ENCODE data around the gene ETS1. TPM values are rescaled to one million over a fixed set of nuclear protein-coding genes. Genes with fewer than 3 reads are reported as not detected.

The ETS1 gene
- total and polyA plus RNA-seq, 5 donors from 2014 or later: 489 to 1,033 (median 577) TPM

DNA sequence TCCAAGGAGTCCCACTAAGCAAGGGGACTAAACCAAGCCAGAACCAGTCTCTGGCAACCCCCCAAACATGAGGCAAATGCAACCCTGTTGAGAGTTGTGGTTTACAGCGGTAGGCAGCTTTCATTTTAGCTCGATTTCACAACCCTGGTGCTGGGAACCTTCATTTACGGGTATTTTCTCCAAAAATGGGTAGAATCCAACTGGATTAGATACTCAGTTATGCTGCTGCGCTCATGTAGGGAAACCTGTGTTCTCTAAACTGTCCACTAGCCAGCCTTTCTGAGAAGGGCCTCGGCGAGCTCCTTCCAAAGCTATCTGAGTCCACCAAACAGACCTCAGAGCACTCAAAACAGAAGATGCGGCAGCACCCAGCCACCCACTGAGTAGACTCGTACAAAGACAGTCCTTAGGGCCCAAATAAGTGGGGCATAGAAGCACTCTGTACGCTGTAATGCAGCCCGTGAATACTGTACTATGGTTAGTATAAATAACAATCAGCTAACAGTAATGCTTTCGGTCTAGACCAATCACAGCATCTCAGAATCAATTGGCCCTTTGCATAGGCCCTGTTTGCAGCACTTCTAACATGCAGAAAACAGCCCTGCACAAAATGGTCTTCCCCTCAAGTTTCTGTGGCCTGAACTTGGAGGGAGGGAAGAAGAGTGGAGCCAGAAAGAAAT lies 104.7 kb downstream of the ETS1 start:
- H3K27me3 ChIP-seq (ENCODE audit: control insufficient read depth, insufficient read depth, low read length): no peaks in the 10 kb centered on the region
- Mint-ChIP-seq H3K4me1 (peaks cover 50 to 98% (median 93%) of the 10 kb centered on the region in 4 donors), H3K9me3 (no peaks in the 10 kb centered on the region), H3K36me3 (peaks cover 90% of the 10 kb centered on the region), H3K27me3 (no peaks in the 10 kb centered on the region), H3K27ac (peak overlapping the region; percentile 95 to 99 (median 98)), H3K4me3 (peak overlapping the region; percentile 80 to 89 (median 85))
- peak overlapping the region; percentile 76 for H3K4me3 ChIP-seq (ENCODE audit: low read depth, low read length)
- no peaks in the 10 kb centered on the region for H3K9me3 ChIP-seq (ENCODE audit: control insufficient read depth in 2 of 2, low read length in 2 of 2)
- DNase-seq (peak; percentile 54 to 68 (median 67)), ATAC-seq (ENCODE audit: low read depth in 2 of 2) (peak; percentile 67 to 68)
- peaks cover 99% of the 10 kb centered on the region for H3K4me1 ChIP-seq (ENCODE audit: control insufficient read depth, insufficient read depth, low read length, poor library complexity, severe bottlenecking)
- H3K27ac ChIP-seq (ENCODE audit: insufficient read depth, low read length, poor library complexity, severe bottlenecking): peak overlapping the region; percentile 97
- peaks cover 95% of the 10 kb centered on the region for H3K36me3 ChIP-seq (ENCODE audit: control insufficient read depth, insufficient read depth, low read length)

DNA sequence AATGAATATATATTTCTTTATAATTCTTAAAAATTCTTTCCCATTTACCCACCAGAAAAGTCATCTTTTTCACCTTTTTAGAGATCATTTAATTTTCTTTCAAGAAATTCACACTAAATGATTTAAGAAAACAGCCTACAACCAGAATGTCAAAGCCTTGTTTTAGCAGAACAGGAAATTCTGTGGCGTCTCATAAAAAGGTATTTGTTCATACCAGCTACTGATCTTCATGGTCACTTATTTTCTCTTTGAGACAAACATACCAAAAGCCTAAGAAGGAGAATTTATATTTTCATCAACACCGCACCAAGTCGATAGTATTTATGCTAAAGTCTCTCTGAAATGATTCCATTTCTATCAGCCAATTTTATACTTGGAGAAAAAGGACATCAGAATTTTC lies 105.3 kb downstream of the ETS1 start:
- no peaks in the 10 kb centered on the region for H3K27me3 Mint-ChIP-seq
- H3K27ac Mint-ChIP-seq: peak overlapping the region; percentile 95 to 99 (median 98)
- no peak for DNase-seq
- Histone ChIP-seq H3K4me1 (ENCODE audit: control insufficient read depth, insufficient read depth, low read length, poor library complexity, severe bottlenecking) (peaks cover 99% of the 10 kb centered on the region), H3K36me3 (ENCODE audit: control insufficient read depth, insufficient read depth, low read length) (peaks cover 97% of the 10 kb centered on the region), H3K27me3 (ENCODE audit: control insufficient read depth, insufficient read depth, low read length) (no peaks in the 10 kb centered on the region), H3K9me3 (ENCODE audit: control insufficient read depth in 2 of 2, low read length in 2 of 2) (no peaks in the 10 kb centered on the region), H3K27ac (ENCODE audit: insufficient read depth, low read length, poor library complexity, severe bottlenecking) (peak overlapping the region; percentile 97), H3K4me3 (ENCODE audit: low read depth, low read length) (peak overlapping the region; percentile 76)
- no peak for ATAC-seq (ENCODE audit: low read depth in 2 of 2)
- H3K9me3 Mint-ChIP-seq: no peaks in the 10 kb centered on the region
- H3K4me1 Mint-ChIP-seq: peaks cover 51 to 100% (median 96%) of the 10 kb centered on the region in 4 donors
- peak overlapping the region; percentile 80 to 89 (median 85) for H3K4me3 Mint-ChIP-seq
- H3K36me3 Mint-ChIP-seq: peaks cover 93% of the 10 kb centered on the region

DNA sequence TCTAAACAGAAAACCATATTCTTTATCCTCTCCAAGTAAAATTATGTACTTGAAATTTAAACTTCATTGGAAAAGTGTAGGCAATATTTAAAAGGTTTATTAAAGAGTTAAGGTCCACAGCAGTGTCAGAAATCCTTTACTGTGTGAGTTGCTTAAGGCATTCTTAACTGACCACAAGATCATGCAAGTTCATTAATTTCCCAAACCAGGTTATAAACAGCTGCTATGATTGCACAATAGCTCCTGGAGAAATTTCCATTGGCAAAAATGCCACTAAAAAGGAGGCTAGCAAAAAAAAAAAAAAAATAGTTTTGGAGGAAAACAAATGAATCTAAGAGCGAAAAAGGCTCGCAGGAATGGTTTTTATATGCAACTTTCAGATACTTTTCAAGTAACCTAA lies 106.2 kb downstream of the ETS1 start:
- Mint-ChIP-seq H3K36me3 (peaks cover 92% of the 10 kb centered on the region), H3K27ac (peak overlapping the region; percentile 95 to 99 (median 98)), H3K27me3 (no peaks in the 10 kb centered on the region), H3K9me3 (no peaks in the 10 kb centered on the region), H3K4me3 (peak overlapping the region; percentile 55 to 89 (median 82)), H3K4me1 (peaks cover 55 to 100% (median 96%) of the 10 kb centered on the region in 4 donors)
- Histone ChIP-seq H3K36me3 (ENCODE audit: control insufficient read depth, insufficient read depth, low read length) (peaks cover 93% of the 10 kb centered on the region), H3K27me3 (ENCODE audit: control insufficient read depth, insufficient read depth, low read length) (no peaks in the 10 kb centered on the region), H3K9me3 (ENCODE audit: control insufficient read depth in 2 of 2, low read length in 2 of 2) (no peaks in the 10 kb centered on the region), H3K27ac (ENCODE audit: insufficient read depth, low read length, poor library complexity, severe bottlenecking) (peak overlapping the region; percentile 97), H3K4me1 (ENCODE audit: control insufficient read depth, insufficient read depth, low read length, poor library complexity, severe bottlenecking) (peaks cover 98% of the 10 kb centered on the region), H3K4me3 (ENCODE audit: low read depth, low read length) (peak overlapping the region; percentile 76)
- ATAC-seq (ENCODE audit: low read depth in 2 of 2) (no peak), DNase-seq (no peak)

- Histone ChIP-seq H3K27ac (ENCODE audit: insufficient read depth, low read length, poor library complexity, severe bottlenecking) (peak overlapping the region; percentile 97), H3K36me3 (ENCODE audit: control insufficient read depth, insufficient read depth, low read length) (peaks cover 93% of the 10 kb centered on the region), H3K9me3 (ENCODE audit: control insufficient read depth in 2 of 2, low read length in 2 of 2) (no peaks in the 10 kb centered on the region), H3K4me1 (ENCODE audit: control insufficient read depth, insufficient read depth, low read length, poor library complexity, severe bottlenecking) (peaks cover 98% of the 10 kb centered on the region), H3K27me3 (ENCODE audit: control insufficient read depth, insufficient read depth, low read length) (no peaks in the 10 kb centered on the region), H3K4me3 (ENCODE audit: low read depth, low read length) (peak overlapping the region; percentile 76)
- Mint-ChIP-seq H3K27me3 (no peaks in the 10 kb centered on the region), H3K4me3 (peak overlapping the region; percentile 80 to 94 (median 87)), H3K4me1 (peaks cover 50 to 100% (median 95%) of the 10 kb centered on the region in 4 donors), H3K9me3 (no peaks in the 10 kb centered on the region), H3K36me3 (peaks cover 92% of the 10 kb centered on the region), H3K27ac (peak overlapping the region; percentile 95 to 99 (median 98))
- no peak for ATAC-seq (ENCODE audit: low read depth in 2 of 2)
- no peak for DNase-seq
Measured at GRCh38 chr11:128480665-128481064, 106.7 kb downstream of the ETS1 start.

DNA sequence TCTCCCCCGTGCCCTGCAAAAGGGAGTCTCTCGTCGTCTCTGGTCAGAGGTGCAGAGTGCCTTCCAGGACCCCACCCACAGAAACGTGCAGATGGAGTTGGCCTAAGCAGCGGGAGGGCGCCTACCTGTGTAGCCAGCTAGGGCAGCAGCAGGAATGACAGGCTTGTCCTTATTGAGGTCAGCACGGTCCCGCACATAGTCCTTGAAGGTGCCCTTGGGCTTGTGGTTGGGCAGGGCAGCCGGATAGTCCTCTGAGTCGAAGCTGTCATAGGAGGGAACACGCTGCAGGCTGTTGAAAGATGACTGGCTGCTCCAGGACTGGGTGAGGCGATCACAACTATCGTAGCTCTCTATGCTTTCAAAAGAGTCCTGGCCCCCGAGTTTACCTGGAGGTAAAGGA lies 107.3 kb downstream of the ETS1 start:
- no peaks in the 10 kb centered on the region for H3K27me3 ChIP-seq (ENCODE audit: control insufficient read depth, insufficient read depth, low read length)
- peaks cover 98% of the 10 kb centered on the region for H3K4me1 ChIP-seq (ENCODE audit: control insufficient read depth, insufficient read depth, low read length, poor library complexity, severe bottlenecking)
- Mint-ChIP-seq H3K4me3 (peak overlapping the region; percentile 80 to 94 (median 87)), H3K27me3 (no peaks in the 10 kb centered on the region), H3K27ac (peak overlapping the region; percentile 95 to 99 (median 98)), H3K4me1 (peaks cover 48 to 100% (median 94%) of the 10 kb centered on the region in 4 donors), H3K9me3 (no peaks in the 10 kb centered on the region), H3K36me3 (peaks cover 90% of the 10 kb centered on the region)
- DNase-seq: peak in 1 of 3 donors; percentile 49
- H3K4me3 ChIP-seq (ENCODE audit: low read depth, low read length): peak overlapping the region; percentile 76
- H3K36me3 ChIP-seq (ENCODE audit: control insufficient read depth, insufficient read depth, low read length): peaks cover 90% of the 10 kb centered on the region
- no peaks in the 10 kb centered on the region for H3K9me3 ChIP-seq (ENCODE audit: control insufficient read depth in 2 of 2, low read length in 2 of 2)
- no peak for ATAC-seq (ENCODE audit: low read depth in 2 of 2)
- peak overlapping the region; percentile 97 for H3K27ac ChIP-seq (ENCODE audit: insufficient read depth, low read length, poor library complexity, severe bottlenecking)

DNA sequence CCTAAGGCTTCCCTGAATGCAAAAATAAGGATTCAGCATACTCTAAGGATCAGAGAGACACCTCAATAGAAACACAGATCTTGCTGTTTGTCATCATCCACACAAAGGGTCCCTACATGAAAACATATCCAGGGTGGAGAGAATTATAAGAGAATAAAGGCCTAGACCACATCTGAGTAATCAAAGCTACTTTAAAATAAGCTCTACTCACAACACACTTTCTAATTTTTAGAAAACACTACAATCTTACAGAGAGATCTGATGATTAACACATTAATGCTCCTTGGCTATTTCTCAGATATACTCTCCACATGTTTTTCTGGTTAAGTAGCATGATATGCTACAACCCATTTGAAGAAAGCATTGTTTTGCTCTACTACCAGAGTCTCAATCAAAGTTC lies 108.2 kb downstream of the ETS1 start:
- peak overlapping the region; percentile 95 to 99 (median 98) for H3K27ac Mint-ChIP-seq

GRCh38 chr11:128478305-128478704 lies 109.1 kb downstream of the ETS1 start:
- Mint-ChIP-seq H3K4me3 (peak overlapping the region; percentile 58 to 89 (median 82)), H3K27ac (peak overlapping the region; percentile 95 to 99 (median 98)), H3K27me3 (no peaks in the 10 kb centered on the region), H3K36me3 (peaks cover 90% of the 10 kb centered on the region), H3K4me1 (peaks cover 43 to 99% (median 91%) of the 10 kb centered on the region in 4 donors), H3K9me3 (no peaks in the 10 kb centered on the region)
- no peak for ATAC-seq (ENCODE audit: low read depth in 2 of 2)
- H3K27ac ChIP-seq (ENCODE audit: insufficient read depth, low read length, poor library complexity, severe bottlenecking): peak overlapping the region; percentile 97
- peaks cover 98% of the 10 kb centered on the region for H3K4me1 ChIP-seq (ENCODE audit: control insufficient read depth, insufficient read depth, low read length, poor library complexity, severe bottlenecking)
- H3K36me3 ChIP-seq (ENCODE audit: control insufficient read depth, insufficient read depth, low read length): peaks cover 90% of the 10 kb centered on the region
- no peak for DNase-seq
- no peaks in the 10 kb centered on the region for H3K9me3 ChIP-seq (ENCODE audit: control insufficient read depth in 2 of 2, low read length in 2 of 2)
- H3K27me3 ChIP-seq (ENCODE audit: control insufficient read depth, insufficient read depth, low read length): no peaks in the 10 kb centered on the region
- H3K4me3 ChIP-seq (ENCODE audit: low read depth, low read length): peak overlapping the region; percentile 76

More for the DNA sequence above, 108.2 kb downstream of the ETS1 start:
- Mint-ChIP-seq H3K4me1 (peaks cover 50 to 100% (median 92%) of the 10 kb centered on the region in 4 donors), H3K36me3 (peaks cover 90% of the 10 kb centered on the region), H3K9me3 (no peaks in the 10 kb centered on the region), H3K27me3 (no peaks in the 10 kb centered on the region), H3K4me3 (peak overlapping the region; percentile 80 to 94 (median 87))
- Histone ChIP-seq H3K4me1 (ENCODE audit: control insufficient read depth, insufficient read depth, low read length, poor library complexity, severe bottlenecking) (peaks cover 98% of the 10 kb centered on the region), H3K27ac (ENCODE audit: insufficient read depth, low read length, poor library complexity, severe bottlenecking) (peak overlapping the region; percentile 97), H3K4me3 (ENCODE audit: low read depth, low read length) (peak overlapping the region; percentile 76), H3K36me3 (ENCODE audit: control insufficient read depth, insufficient read depth, low read length) (peaks cover 90% of the 10 kb centered on the region), H3K27me3 (ENCODE audit: control insufficient read depth, insufficient read depth, low read length) (no peaks in the 10 kb centered on the region), H3K9me3 (ENCODE audit: control insufficient read depth in 2 of 2, low read length in 2 of 2) (no peaks in the 10 kb centered on the region)
- DNase-seq: no peak
- peak; percentile 11 to 14 for ATAC-seq (ENCODE audit: low read depth in 2 of 2)

All from CD4-positive, CD25-positive, alpha-beta regulatory T cell (primary cell).